Left ventricle myocardium inferior (tissue), 1 donor: ENCODE data around the gene MUC12. TPM values are rescaled to one million over a fixed set of nuclear protein-coding genes. Genes with fewer than 3 reads are reported as not detected.
"Not testable (repeated sequence)": the region's sequence is repeated elsewhere in the genome, so short reads cannot be mapped to it uniquely, and the experiment has no call there.

ENCODE experiments used
- DNase-seq: peaks from one replicate; pipeline ENCODE4 v3.0.0-alpha.2; 2020
- H3K27ac ChIP-seq: fragments of 200-600 bp; replicated peaks from 2 replicates; pipeline ENCODE4 v1.8.0; 2021
- H3K27me3 ChIP-seq: fragments of 200-600 bp; 2 replicates; pipeline ENCODE4 v1.8.0; 2021; ENCODE audit warnings: low read depth
- H3K36me3 ChIP-seq: fragments of 200-600 bp; 2 replicates; pipeline ENCODE4 v1.8.0; 2021
- H3K4me1 ChIP-seq: fragments of 200-600 bp; 2 replicates; pipeline ENCODE4 v1.8.0; 2021
- H3K4me3 ChIP-seq: fragments of 200-600 bp; 2 replicates; pipeline ENCODE4 v1.8.0; 2021; ENCODE audit warnings: mild to moderate bottlenecking, moderate library complexity
- H3K9me3 ChIP-seq: fragments of 200-600 bp; replicated peaks from 2 replicates; pipeline ENCODE4 v1.8.0; 2021
- intact Hi-C: fragments of 100-400 bp; cut with micrococcal nuclease; formaldehyde crosslinking; loops from one replicate; pipeline ENCODE4 v1.11.0; 2022
- total RNA-seq: library from RNA; stranded (reverse); fragmentation: NEBNext Ultra II Directional; extraction: Animal tissue kit (Norgen Biotek cat#: 25700); gene quantifications from one replicate; pipeline ENCODE4 v1.2.1, GENCODE V29; 2021
- TF ChIP-seq, protein P1 (sequence below): fragments of 200-600 bp; IDR thresholded peaks from 2 replicates; pipeline ENCODE4 v1.8.0; 2021; ENCODE audit warnings: antibody characterized with exemption, mild to moderate bottlenecking, borderline replicate concordance
- donor health status: DM: no; HTN: yes; CAD: no; lungs with severe emphysema.

Gene MUC12
- total RNA-seq, 1 donor from 2014 or later: 0.30 TPM

DNA sequence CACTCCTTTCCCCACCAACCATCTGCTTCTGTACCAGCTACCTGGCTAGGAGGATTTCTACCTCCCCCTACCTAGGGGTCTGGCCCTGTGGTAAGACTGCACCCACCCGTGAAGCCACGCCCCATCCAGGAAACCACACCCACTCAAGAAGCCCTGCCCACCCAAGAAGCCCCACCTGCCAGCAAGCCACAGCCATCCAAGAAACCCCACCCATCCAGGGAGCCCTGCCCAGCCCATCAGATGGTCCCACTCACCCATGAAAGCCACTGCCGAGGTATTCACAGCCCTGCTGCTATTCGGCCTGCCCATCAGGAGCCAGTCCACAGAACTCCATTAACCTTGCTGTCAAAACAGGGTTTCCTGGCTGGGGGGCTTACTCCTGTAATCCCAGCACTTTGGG, 35.6 kb upstream of the MUC12 start:
- H3K4me3 ChIP-seq: no peak overlapping the region
- H3K27ac ChIP-seq: no peak overlapping the region
- DNase-seq: no peak
- no peaks in the 10 kb centered on the region for H3K36me3 ChIP-seq
- TF ChIP-seq, protein P1, sequence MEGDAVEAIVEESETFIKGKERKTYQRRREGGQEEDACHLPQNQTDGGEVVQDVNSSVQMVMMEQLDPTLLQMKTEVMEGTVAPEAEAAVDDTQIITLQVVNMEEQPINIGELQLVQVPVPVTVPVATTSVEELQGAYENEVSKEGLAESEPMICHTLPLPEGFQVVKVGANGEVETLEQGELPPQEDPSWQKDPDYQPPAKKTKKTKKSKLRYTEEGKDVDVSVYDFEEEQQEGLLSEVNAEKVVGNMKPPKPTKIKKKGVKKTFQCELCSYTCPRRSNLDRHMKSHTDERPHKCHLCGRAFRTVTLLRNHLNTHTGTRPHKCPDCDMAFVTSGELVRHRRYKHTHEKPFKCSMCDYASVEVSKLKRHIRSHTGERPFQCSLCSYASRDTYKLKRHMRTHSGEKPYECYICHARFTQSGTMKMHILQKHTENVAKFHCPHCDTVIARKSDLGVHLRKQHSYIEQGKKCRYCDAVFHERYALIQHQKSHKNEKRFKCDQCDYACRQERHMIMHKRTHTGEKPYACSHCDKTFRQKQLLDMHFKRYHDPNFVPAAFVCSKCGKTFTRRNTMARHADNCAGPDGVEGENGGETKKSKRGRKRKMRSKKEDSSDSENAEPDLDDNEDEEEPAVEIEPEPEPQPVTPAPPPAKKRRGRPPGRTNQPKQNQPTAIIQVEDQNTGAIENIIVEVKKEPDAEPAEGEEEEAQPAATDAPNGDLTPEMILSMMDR: no peak
- intact Hi-C loops: no loop called here
- H3K9me3 ChIP-seq: peaks cover 13% of the 10 kb centered on the region
- H3K27me3 ChIP-seq: peaks cover 5% of the 10 kb centered on the region
- H3K4me1 ChIP-seq: peaks cover 6% of the 10 kb centered on the region

DNA sequence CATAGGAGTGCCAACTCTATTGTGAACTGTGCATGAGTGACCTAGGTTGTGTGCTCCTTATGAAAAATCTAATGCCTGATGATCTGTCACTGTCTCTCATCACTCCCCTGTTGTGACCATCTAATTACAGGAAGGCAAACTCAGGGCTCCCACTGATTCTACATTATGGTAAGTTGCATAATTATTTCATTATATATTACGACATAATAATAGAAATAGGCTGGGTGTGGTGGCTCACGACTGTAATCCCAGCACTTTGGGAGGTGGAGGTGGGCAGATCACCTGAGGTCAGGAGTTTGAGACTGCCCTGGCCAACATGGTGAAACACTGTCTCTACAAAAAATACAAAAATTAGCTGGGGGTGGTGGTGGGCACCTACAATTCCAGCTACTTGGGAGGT, 34.0 kb upstream of the MUC12 start:
- H3K36me3 ChIP-seq, H3K27ac ChIP-seq, DNase-seq, H3K4me1 ChIP-seq, intact Hi-C loops, H3K27me3 ChIP-seq, H3K4me3 ChIP-seq: not testable (repeated sequence)
- H3K9me3 ChIP-seq: peaks cover 28% of the 10 kb centered on the region

DNA sequence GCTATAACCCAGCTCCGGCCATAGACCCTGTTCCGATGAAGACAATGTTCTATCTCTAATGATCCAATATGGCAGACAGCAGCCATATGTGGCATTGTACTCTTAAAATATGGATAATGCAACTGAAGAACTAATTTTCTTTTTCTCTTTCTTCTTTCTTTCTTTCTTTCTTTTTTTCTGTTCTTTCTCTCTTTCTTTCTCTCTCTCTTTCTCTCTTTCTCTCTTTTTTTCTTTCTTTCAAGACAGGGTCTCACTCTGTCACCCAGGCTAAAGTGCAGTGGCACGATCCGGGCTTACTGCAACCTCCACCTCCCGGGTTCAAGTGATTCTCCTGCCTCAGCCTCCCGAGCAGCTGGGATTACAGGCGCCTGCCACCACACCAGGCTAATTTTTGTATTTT, 33.2 kb upstream of the MUC12 start:
- DNase-seq, H3K4me1 ChIP-seq, H3K27ac ChIP-seq, H3K36me3 ChIP-seq, intact Hi-C loops, H3K4me3 ChIP-seq: not testable (repeated sequence)
- peaks cover 12% of the 10 kb centered on the region for H3K27me3 ChIP-seq
- H3K9me3 ChIP-seq: peaks cover 36% of the 10 kb centered on the region

DNA sequence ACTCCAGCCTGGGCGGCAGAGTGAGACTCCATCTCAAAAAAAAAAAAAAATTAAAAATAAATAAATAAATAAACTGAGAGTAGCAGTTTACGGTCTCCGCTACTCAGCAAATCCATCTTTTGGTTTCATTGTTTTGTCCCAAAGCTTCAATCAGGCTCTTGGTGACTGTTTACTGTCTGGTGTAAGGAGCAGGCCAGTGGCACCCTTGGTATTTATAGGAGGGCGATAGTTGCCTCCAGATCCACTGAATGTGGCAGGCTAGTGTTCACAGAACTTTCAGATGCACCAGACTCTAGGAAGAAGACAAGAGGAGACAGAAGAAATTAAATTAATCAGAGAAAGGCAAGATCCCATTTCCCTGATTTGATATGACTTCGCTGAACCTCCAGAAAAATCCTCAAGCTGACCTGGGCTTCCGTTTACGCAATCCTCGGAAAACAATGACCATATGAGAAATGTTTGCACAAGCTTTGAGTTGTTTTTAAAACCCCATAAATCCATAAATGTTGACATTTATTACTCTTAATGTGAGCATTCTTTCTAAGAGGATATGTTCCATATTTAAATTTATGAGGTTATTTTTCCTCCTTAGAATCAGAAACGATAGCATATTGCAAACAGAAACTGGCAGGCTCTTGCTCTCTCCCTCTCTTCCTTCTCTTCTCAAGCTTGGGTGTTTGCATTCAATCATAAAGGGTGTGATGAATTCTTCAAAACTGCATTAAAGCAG, 27.2 kb upstream of the MUC12 start:
- DNase-seq: no peak
- intact Hi-C loops: no loop called here

DNA sequence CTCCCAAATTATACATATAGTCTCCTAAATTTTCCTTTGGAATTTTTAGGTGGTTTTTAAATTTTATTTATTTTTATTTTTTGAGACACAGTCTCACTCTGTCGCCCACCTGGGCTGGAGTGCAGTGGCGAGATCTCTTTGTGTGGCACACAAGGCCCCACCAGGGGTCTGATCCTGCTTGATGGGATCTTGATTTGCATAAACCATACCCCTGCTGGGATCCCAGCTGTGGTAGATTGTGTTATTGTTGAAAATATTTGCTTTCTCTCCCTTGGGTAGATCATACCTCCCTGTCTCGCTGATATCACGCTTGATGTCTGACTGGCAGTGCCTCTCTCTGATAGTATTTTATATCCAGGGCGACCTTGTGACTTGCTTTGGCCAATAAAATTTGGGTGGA, 25.7 kb upstream of the MUC12 start:
- DNase-seq: no peak
- peaks cover 62% of the 10 kb centered on the region for H3K27me3 ChIP-seq
- peaks cover 29% of the 10 kb centered on the region for H3K9me3 ChIP-seq
- no peak overlapping the region for H3K4me3 ChIP-seq
- H3K4me1 ChIP-seq: no peaks in the 10 kb centered on the region
- intact Hi-C loops: no loop called here
- H3K36me3 ChIP-seq: no peaks in the 10 kb centered on the region
- H3K27ac ChIP-seq: no peak overlapping the region
- TF ChIP-seq, protein P1: no peak

More for the DNA sequence above, 27.2 kb upstream of the MUC12 start:
- TF ChIP-seq, protein P1: no peak
- H3K4me1 ChIP-seq: no peaks in the 10 kb centered on the region
- H3K36me3 ChIP-seq: no peaks in the 10 kb centered on the region
- H3K27ac ChIP-seq: no peak overlapping the region
- peaks cover 29% of the 10 kb centered on the region for H3K9me3 ChIP-seq
- peaks cover 49% of the 10 kb centered on the region for H3K27me3 ChIP-seq
- no peak overlapping the region for H3K4me3 ChIP-seq

DNA sequence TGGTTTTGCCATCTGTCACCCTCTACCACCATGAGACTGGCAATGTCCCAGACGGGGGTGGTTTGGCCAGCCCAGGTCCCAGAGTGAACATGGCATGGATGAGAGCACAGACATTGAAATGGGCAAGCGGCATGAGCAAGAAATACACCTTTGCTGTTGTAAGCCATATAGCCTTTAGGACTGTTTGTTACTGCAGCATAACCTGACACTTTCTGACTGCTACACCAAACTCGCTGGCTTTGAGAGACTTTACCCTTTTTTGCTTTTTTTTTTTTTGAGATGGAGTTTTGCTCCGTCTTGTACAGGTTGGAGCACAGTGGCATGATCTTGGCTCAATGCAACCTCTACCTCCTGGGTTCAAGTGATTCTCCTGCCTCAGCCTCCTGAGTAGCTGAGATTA, 25.2 kb upstream of the MUC12 start:
- intact Hi-C loops: no loop called here

More for the DNA sequence above, 25.2 kb upstream of the MUC12 start:
- H3K9me3 ChIP-seq: peaks cover 26% of the 10 kb centered on the region
- no peak overlapping the region for H3K27ac ChIP-seq
- no peaks in the 10 kb centered on the region for H3K36me3 ChIP-seq
- H3K4me1 ChIP-seq: no peaks in the 10 kb centered on the region
- peaks cover 65% of the 10 kb centered on the region for H3K27me3 ChIP-seq
- TF ChIP-seq, protein P1: no peak
- H3K4me3 ChIP-seq: no peak overlapping the region
- DNase-seq: no peak
